Liver (tissue), 3 donors: ENCODE results near the gene FAT1.
"Not testable (repeated sequence)": the region's sequence is repeated elsewhere in the genome, so short reads cannot be mapped to it uniquely, and the experiment has no call there.

Experiments
- EGR1 ChIP-seq, 2 donors: IDR thresholded peaks; 2 replicates each; pipeline ENCODE4 v1.6.1; 2016 to 2018; ENCODE audit warnings: antibody characterized with exemption in 2 of 2, low read depth in 2 of 2
- GABPA ChIP-seq, 2 donors: IDR thresholded peaks in 1 of 2; conservative IDR thresholded peaks in 1 of 2; 2 replicates each; pipeline ENCODE4 v1.6.1; 2016; ENCODE audit warnings: antibody characterized with exemption in 2 of 2, mild to moderate bottlenecking in 1 of 2, moderate library complexity in 1 of 2
- JUND ChIP-seq, 2 donors: IDR thresholded peaks; 2 replicates each; pipeline ENCODE4 v1.6.1; 2016; ENCODE audit warnings: antibody characterized with exemption in 2 of 2
- NR2F2 ChIP-seq: IDR thresholded peaks from 2 replicates; pipeline ENCODE4 v1.6.1; 2016; ENCODE audit warnings: antibody characterized with exemption
- RAD21 ChIP-seq, 2 donors: IDR thresholded peaks; 2 replicates each; pipeline ENCODE4 v1.6.1; 2016; ENCODE audit warnings: antibody characterized with exemption in 2 of 2, mild to moderate bottlenecking in 2 of 2
- SP1 ChIP-seq: IDR thresholded peaks from 2 replicates; pipeline ENCODE4 v1.6.1; 2018; ENCODE audit warnings: antibody characterized with exemption, mild to moderate bottlenecking
- TAF1 ChIP-seq: conservative IDR thresholded peaks from 2 replicates; pipeline ENCODE4 v1.6.1; 2016; ENCODE audit warnings: antibody characterized with exemption, mild to moderate bottlenecking
- YY1 ChIP-seq: IDR thresholded peaks from 2 replicates; pipeline ENCODE4 v1.6.1; 2016; ENCODE audit warnings: antibody characterized with exemption, mild to moderate bottlenecking
- TF ChIP-seq, protein P1 (sequence below): fragments of 150-350 bp; IDR thresholded peaks from 2 replicates; pipeline ENCODE4 v1.5.1; 2017; ENCODE audit warnings: improper control_type of control experiment, low read depth, low read length; ENCODE audit not compliant: missing input control
- TF ChIP-seq, protein P2 (sequence below): IDR thresholded peaks from 2 replicates; pipeline ENCODE4 v1.6.1; 2016; ENCODE audit warnings: antibody characterized with exemption
- donor health status: healthy.
- donor health status: healthy.

DNA sequence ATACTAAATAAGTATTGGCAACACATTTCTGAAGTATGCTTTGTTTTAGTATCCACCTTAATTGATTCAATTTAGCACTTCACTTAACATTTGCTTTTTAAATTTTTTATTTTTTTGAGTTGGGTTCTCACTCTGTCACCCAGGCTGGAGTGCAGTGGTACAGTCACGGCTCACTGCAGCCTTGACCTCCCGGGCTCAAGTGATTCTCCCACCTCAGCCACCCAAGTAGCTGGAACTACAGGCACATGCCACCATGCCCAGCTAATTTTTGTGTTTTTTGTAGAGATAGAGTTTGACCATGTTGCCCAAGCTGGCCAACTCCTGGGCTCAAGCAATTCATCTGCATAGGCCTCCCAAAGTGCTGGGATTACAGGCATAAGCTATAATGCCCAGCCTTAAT lies 38.3 kb upstream of the FAT1 start:
- TF ChIP-seq, protein P1, sequence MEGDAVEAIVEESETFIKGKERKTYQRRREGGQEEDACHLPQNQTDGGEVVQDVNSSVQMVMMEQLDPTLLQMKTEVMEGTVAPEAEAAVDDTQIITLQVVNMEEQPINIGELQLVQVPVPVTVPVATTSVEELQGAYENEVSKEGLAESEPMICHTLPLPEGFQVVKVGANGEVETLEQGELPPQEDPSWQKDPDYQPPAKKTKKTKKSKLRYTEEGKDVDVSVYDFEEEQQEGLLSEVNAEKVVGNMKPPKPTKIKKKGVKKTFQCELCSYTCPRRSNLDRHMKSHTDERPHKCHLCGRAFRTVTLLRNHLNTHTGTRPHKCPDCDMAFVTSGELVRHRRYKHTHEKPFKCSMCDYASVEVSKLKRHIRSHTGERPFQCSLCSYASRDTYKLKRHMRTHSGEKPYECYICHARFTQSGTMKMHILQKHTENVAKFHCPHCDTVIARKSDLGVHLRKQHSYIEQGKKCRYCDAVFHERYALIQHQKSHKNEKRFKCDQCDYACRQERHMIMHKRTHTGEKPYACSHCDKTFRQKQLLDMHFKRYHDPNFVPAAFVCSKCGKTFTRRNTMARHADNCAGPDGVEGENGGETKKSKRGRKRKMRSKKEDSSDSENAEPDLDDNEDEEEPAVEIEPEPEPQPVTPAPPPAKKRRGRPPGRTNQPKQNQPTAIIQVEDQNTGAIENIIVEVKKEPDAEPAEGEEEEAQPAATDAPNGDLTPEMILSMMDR: not testable (repeated sequence)
- TF ChIP-seq, protein P2, sequence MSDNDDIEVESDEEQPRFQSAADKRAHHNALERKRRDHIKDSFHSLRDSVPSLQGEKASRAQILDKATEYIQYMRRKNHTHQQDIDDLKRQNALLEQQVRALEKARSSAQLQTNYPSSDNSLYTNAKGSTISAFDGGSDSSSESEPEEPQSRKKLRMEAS: not testable (repeated sequence)
- not testable (repeated sequence) for TF ChIP-seq RAD21 (IDR thresholded peaks at IDR 0.05); EGR1 (IDR thresholded peaks at IDR 0.05; ENCODE audit: low read depth in 2 of 2); JUND (IDR thresholded peaks at IDR 0.05); GABPA (IDR thresholded peaks at IDR 0.05 in 1 of 2, conservative IDR thresholded peaks at IDR 0.05 in 1 of 2); SP1; NR2F2; YY1; TAF1
